DOHH2 (cell line): Measurements from ENCODE around the gene RHOBTB3.

Source experiments
- CTCF ChIP-seq: fragments of 200-600 bp; sonication (generic); IDR thresholded peaks from one replicate; pipeline ENCODE4 v1.5.1; 2014; ENCODE audit warnings: antibody characterized with exemption, mild to moderate bottlenecking, low read depth, low read length; ENCODE audit not compliant: poor library complexity, severe bottlenecking
- EZH2phosphoT487 ChIP-seq: fragments of 200-600 bp; sonication (generic); IDR thresholded peaks from 2 replicates; pipeline ENCODE4 v1.6.1; 2017; ENCODE audit warnings: borderline replicate concordance, mild to moderate bottlenecking, antibody characterized with exemption, low read length, moderate library complexity, mixed read lengths

- TF ChIP-seq EZH2phosphoT487 (no peak), CTCF (no peak)
Measured at GRCh38 chr5:95838001-95838520, 106.9 kb downstream of the RHOBTB3 start.
